Right lung (tissue), 5 donors: ENCODE results near the gene SLU7. TPM values are rescaled to one million over a fixed set of nuclear protein-coding genes. Genes with fewer than 3 reads are reported as not detected.

Source experiments
- DNase-seq, 2 donors: peaks; one replicate each; pipeline ENCODE4 v3.0.0-alpha.2; 2013
- polyA plus RNA-seq, 5 donors: library from polyadenylated mRNA; unstranded; fragments of 120-200 nt; gene quantifications; one replicate each; pipeline versions ENCODE4 v1.2.1 to v1.2.3, GENCODE V29; 2013; ENCODE audit warnings: inconsistent platforms in 1 of 5, low replicate concordance in 1 of 5; ENCODE audit not compliant: insufficient read length in 5 of 5, insufficient read depth in 1 of 5

Gene SLU7
- polyA plus RNA-seq, 5 donors: 45.0 to 72.6 (median 52.4) TPM

DNA sequence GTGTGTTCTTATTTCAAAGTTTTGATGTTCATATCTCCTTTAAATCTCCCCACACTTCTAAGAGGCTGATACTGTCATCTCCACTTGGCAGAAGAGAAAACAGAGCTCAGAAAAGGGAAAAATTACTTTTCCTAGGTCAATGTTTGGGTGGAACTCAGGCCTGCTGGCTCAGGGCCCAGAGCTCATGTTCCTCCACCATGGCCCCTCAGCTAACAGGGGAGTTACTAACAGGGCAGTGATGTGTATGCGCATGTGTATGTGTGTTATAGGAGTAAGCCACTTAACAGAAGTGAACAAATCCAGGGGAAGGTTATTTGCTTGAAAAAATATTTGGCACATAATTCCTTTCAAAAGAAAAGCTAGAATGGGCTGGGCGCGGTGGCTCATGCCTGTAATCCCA lies 51.0 kb downstream of the SLU7 start:
- DNase-seq: no peak

DNA sequence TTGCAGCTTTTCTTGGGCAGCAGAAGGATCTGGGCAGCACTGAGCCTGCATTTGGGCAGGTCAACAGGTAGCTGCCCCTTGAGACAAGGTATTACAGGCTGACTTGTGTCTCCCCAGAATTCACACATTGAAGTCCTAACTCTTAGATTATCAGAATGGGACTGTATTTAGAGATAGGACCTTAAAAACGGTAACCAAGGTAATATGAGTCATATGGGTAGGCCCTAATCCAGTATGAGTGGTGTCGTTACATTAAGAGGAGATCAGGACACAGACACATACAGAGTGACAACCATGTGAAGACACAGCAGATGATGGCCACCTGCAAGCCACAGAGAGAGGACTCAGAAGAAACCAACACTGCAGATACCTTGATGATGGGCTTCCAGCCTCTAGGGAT lies 51.6 kb downstream of the SLU7 start:
- DNase-seq: no peak

DNA sequence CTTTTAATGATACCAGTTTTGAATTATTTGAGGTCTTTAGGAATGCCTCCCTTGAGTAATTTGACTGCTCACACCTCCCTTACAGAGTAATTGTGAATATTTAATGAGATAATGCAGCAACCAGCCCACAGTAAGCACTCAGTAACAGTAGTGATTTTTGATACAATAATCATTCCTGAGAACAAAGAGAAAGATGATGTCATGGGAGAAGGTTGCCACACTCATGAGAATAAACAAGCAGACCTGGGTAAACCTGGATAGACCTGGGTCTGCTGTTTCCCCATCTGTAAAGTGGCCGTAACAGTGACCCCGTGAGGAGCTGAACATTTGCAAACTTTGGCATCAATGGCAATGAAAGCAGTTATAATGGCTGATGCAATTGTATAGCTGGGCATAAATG lies 52.7 kb downstream of the SLU7 start:
- no peak for DNase-seq

DNA sequence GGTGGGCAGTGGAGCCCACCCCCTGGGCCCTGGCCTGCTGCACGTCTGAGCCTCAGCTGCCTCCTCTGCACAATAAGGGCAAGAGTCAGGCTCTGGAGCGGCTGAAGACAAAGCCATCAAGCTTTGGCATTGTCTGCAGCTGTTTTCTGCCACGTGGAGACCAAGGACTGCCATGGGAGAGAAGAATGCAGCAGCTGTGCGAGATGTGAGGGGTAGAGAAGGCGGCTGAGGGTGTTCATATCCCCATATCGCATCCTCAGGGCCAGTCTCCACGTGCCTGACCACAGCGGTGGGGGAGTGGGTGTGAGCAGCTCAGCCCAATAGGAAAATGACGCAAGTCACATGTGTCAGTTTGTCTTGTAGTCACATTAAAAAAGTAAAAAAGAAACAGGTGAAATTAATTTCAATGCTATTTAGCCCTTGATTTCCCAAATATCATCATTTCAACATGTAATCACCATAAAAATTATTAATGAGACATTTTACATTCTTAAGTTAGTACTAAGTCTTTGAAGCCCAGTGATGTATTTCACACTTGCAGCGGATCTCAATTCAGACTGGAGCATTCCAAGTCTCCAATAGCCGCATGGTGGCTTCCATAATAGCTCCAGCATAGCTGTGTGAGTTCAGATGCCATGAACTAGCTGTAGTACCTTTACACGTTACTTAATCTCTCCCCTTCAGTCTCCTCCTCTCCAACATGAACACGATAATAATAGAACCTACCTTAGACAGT lies 55.1 kb downstream of the SLU7 start:
- DNase-seq: no peak

DNA sequence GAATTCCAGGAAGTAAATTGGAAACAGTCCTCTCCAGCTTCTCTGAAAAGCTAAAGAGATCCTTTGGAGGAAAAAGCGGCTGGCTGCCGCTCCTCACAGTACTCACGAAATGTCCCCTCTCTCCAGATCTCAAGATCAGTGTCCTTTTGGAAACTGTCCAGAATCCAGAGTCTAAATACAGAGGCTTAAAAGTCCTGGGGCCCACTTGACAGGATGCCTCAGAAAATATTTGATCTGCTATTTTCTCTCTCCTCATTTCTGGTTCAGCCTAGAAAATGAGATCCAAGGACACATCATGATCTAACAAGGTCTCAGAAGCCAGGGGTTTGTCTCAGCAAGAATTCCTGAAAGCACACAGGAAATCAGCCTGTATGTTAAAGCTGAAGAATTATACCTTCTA lies 55.7 kb downstream of the SLU7 start:
- no peak for DNase-seq

DNA sequence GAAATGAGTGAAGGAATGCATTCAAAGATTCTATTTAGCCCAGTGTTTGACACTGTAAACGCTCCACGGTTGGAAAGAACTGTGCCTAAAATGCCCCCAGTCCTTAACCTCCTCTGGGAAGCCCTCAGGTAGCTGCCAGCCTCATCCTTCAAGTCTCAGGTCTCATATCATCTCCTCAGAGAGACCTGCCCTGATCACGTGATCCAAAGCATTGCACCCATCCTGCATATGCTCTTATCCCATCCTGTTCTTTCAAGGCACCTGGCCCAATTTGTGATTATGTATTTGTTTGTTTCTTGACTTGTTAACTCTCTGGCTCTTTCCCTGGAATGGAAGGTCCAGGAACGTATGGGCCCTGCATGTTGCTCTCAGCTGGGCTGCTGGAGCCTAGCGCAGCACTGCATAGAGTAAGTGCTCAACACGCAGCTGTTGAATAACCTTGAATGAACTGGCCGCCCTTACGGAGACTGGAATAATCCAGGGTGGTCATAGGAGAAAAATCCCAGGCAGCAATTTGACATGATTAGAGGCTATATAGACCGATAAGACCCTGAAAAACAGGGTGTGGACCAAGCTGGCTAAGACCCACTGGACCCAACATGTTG lies 57.2 kb downstream of the SLU7 start:
- DNase-seq: no peak

DNA sequence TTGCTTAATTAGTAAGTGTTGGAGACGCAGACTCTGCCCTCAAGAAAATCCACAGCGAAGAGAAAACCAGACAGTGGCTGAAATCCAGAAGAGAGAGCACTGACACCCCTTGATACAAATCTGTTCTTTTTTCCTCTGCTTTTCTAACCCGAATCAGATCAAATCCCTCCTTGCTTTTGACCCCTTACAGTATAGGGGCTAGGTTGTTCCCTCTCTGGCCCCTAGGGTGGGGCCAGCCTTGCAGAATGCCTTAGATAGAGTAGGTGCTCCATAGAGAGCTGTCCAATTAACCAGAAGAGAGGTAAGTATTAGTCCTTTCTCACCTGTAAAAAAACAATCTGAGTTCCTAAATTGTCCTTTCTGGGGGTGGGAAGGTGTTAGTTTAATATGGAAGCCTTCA lies 58.6 kb downstream of the SLU7 start:
- DNase-seq: no peak

DNA sequence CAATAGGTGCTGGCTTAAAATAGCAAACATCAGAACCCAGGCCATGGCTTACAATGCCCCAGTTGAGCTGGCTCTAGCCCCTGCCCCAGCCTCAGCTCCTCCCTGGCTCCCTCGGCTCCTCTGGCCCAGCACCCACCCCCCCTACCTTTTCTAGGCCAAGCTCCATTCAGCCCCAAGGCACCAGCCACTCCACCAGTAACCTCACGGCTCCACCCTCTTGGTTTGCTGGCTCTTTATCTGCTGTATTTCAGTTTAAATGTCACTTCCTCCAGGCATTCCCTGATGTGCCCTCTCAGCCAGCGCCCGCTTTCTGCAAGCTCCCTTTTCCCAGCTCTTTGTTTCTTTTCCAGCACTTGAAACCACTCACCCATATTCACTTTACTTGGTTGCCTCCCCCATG lies 59.1 kb downstream of the SLU7 start:
- DNase-seq: no peak

DNA sequence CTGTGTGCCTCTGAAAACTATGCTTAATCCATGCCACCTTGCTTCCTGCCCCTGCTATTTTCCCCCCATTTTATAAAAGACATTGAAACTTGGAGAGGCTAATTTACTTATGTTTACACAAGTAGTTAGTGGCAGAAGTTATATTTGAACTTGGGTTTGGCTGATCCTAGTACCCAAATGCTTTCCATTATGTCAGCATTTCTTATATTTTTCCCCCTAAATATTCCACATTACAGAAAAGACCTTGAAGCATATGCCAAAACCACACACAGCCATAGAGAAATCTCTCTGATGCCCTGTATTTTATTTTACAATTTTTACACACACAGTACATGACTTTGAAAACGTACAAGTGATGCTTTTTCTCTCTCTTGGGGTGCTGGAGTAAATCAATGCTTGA lies 59.6 kb downstream of the SLU7 start:
- DNase-seq: no peak

DNA sequence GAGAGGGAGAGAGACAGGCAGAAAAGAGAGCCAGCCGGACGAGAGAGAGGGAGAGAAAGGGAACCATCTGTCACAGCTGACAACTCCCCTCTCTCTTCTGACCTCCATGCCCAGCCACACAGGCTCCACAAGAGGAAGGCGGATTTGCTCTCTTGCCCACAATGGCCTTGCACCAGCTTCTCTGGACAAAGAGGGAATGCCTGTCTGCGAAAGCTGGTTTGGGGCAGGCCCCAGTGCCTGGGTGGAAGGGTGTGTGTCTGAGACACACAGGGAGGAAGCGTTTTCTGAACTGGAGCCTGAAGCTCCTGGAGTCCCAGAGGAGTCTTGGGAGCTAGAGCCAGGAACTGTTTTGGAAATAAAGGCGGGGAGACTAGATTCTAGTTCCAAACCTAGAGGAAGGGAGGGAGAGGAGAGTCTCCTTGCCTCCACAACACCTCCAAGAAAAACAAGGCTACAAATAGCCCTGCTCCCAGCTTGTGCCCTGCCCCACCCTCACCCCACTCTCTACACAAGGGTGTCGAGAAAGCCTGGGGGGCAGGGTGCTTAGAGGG lies 60.9 kb downstream of the SLU7 start:
- no peak for DNase-seq

DNA sequence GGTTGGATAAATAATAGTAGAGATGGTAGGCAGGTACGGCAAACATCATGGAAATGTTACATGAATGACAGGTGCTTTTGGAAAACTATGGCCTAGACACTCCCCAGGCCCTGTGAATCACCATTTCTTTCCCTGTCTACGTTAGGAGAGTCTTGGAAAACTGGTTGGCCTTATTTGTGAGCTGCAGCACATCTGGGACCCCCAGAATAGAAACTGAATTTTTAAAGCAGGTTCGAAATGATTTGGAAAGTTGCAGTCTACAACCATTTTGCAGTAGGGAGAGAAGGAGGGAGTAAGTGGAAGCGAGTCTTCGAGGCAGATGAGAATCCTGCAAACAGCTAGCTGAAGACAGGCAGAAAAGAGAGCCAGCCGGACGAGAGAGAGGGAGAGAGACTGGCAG lies 61.5 kb downstream of the SLU7 start:
- no peak for DNase-seq

DNA sequence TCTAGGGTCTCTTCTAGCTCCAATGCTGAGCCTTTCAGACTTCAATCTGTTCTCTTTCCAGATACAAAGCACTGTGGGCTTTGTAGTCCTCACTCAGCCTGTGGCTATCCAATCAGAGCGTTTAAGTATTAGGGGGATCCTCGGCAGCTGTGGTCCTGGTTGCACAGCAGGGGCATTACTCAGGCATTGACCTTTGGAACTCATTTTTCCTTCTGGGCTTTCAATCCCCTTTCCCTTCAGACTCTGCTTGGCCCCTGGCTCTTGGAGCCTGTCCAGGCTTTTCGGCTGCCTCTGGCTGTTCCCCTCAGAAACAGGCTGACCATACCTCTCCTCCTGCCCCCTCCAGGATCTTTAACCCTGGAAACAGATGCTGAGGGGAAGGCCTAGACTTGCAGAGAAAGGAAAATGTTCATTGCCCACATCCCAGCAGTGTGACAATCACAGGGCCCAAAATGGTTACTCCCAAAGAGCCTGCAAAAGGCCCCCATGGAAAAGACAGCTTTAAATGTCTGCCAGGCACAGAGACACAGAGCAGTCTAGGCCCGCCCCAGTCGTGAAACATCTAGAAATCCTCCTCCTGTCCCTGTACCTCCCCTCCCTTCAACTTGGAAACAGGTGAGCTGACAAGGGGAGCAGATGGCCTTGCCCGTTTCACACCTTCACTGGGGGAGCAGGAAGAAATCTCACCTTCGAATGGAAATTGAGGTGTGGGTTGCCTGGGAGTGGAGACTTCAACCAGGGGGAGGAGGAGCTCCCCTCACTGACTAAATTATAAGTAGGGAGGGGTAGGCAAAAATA lies 62.1 kb downstream of the SLU7 start:
- DNase-seq: no peak

DNA sequence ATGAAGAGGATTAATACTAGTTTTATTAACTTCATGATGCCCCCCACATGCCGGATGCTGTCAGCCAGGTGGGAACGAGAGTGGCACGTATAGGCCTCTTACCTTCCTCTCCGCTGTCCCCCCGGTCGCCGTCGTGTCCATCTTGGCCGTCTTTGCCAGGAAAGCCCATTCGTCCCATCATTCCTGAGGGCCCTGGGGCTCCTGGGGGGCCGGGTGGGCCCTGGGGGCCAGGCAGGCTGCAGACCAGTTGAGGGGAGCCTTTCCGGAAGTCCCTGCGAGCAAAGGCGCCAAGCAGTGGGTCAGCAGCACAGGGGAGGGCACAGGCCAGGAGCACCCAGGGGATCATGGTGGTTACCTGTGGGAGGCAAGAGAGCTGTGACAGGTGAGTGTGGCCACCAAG lies 64.2 kb downstream of the SLU7 start:
- no peak for DNase-seq

DNA sequence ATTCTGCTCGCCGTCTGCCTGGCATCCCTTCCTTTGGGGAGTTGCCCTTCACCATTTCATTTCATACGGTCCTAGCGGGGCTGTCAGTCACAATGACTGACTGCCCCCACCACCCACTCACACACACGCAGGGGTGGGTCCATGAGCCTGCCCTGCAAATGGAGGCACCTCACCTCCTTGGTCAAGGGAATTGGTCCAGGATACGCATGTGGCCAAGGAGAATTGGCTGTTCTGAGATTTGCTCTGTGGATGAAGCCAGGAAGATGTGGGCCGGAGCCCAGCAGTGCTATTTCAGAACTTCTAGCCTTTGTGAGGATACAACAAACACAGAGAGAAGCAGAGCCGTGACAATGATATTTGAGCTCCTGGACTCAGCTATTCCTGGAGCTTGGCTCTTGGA lies 65.5 kb downstream of the SLU7 start:
- DNase-seq: no peak

DNA sequence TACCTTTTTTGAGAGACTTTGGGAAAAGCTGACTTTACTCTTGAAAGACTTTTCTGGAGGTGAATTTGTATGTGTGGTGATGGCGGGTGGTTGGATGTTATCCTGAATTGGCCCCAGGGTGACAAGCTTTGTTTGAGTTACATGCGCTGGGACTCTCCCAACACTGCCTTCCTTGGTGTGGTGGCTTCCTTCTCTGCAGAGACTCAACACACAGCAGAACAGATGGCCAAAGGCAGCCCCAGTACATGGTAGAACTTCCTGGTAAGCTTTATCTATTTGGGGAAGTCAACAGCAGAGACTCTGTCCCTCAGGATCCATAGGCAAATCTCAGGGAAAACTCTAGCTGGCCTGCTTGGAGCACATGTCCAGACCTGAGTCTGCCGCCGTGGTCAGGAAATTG lies 66.6 kb downstream of the SLU7 start:
- DNase-seq: no peak

Other genes starting within 250 kb of the SLU7 start
- 1 to 10 TPM in 4 of 5 donors, under 1 TPM in 1; 0.40 to 7.3 (median 4.4) TPM for gene FABP6, start 189.6 kb downstream of the SLU7 start, polyA plus RNA-seq
- gene CCNJL, start 106.5 kb downstream of the SLU7 start, polyA plus RNA-seq: 10 to 100 TPM in 2 of 5 donors, 1 to 10 TPM in 3; 7.9 to 12.7 (median 9.6) TPM
- 1 to 10 TPM; 2.9 to 5.1 (median 3.3) TPM for gene C1QTNF2, start 48.5 kb downstream of the SLU7 start, polyA plus RNA-seq
- 10 to 100 TPM; 11.4 to 18.3 (median 15.2) TPM for gene FAM200C, start 19.0 kb downstream of the SLU7 start, polyA plus RNA-seq
- 100 to 1,000 TPM in 1 of 5 donors, 10 to 100 TPM in 4; 40.1 to 121 (median 69.5) TPM for gene PTTG1, start 2.8 kb upstream of the SLU7 start, polyA plus RNA-seq